Adrenal gland (tissue), 12 donors: ENCODE results near the gene FOSL2. TPM values are rescaled to one million over a fixed set of nuclear protein-coding genes. Genes with fewer than 3 reads are reported as not detected.
A peak's percentile ranks its signal among the peaks of the same experiment; 100 is the strongest.

Source experiments
- DNase-seq, 7 donors: peaks; one replicate each; pipeline ENCODE4 v3.0.0-alpha.2; 2019 to 2020
- H3K27ac ChIP-seq, 5 donors: fragments of 200-600 bp; sonication (generic) in 4 of 5; 1 replicate in 3 of 5; 2 replicates in 2 of 5; pipeline versions ENCODE4 v1.5.1 to v1.8.0; 2016 to 2020; ENCODE audit warnings: mild to moderate bottlenecking in 1 of 5
- H3K27me3 ChIP-seq: fragments of 200-600 bp; 2 replicates; pipeline ENCODE4 v1.8.0; 2021
- H3K36me3 ChIP-seq, 2 donors: fragments of 200-600 bp; replicated peaks in 1 of 2; 1 replicate in 1 of 2; 2 replicates in 1 of 2; pipeline versions ENCODE4 v1.5.1 to v1.8.0; 2018 to 2022
- H3K4me1 ChIP-seq, 2 donors: fragments of 200-600 bp; replicated peaks in 1 of 2; 1 replicate in 1 of 2; 2 replicates in 1 of 2; pipeline versions ENCODE4 v1.5.1 to v1.8.0; 2018 to 2021
- H3K4me3 ChIP-seq, 4 donors: fragments of 200-600 bp; sonication (generic) in 3 of 4; one replicate each; pipeline ENCODE4 v1.5.1; 2016 to 2018
- H3K9me3 ChIP-seq, 3 donors: fragments of 200-600 bp; sonication (generic) in 1 of 3; replicated peaks in 1 of 3; 1 replicate in 2 of 3; 2 replicates in 1 of 3; pipeline versions ENCODE4 v1.5.1 to v1.8.0; 2016 to 2021
- POLR2A ChIP-seq, 2 donors: fragments of 450-650 bp; IDR thresholded peaks; one replicate each; pipeline ENCODE4 v1.6.1; 2017; ENCODE audit warnings: antibody characterized with exemption in 2 of 2, mild to moderate bottlenecking in 2 of 2, moderate library complexity in 1 of 2
- WGBS, 4 donors: extraction: QIAGEN DNeasy Blood & Tissue Kit in 2 of 4; methylation state at CpG; one replicate each; pipeline versions ENCODE4 v1.1.5 to v1.1.7; 2013 to 2017; 5-methylcytosine and 5-hydroxymethylcytosine counted together
- intact Hi-C, 2 donors: fragments of 100-400 bp; cut with DNase I; formaldehyde crosslinking; loops; one replicate each; pipeline versions ENCODE4 v1.14.1 to v1.15.0; 2022 to 2023
- polyA plus RNA-seq, 3 donors: library from polyadenylated mRNA; stranded (reverse); fragments of 200-250 nt in 2 of 3; fragments of 350-450 nt in 1 of 3; fragmentation: Illumina TruSeq in 1 of 3; extraction: RNeasy Lipid Tissue Mini Kit (QIAGEN cat#74804) in 1 of 3; gene quantifications; one replicate each; pipeline ENCODE4 v1.2.3, GENCODE V29; 2013 to 2014
- total RNA-seq, 9 donors: library from RNA; depleted of rRNA in 4 of 9; stranded (reverse); fragments of >200 nt in 4 of 9; fragments of 120-200 nt in 1 of 9; fragmentation: NEBNext Ultra II Directional in 1 of 9; extraction: Animal tissue kit (Norgen Biotek cat#: 25700) in 1 of 9; gene quantifications; one replicate each; pipeline versions ENCODE4 v1.1.0 to v1.2.4, GENCODE V29; 2013 to 2023
- TF ChIP-seq, protein P1 (sequence below), 6 experiments: fragments of 450-650 bp in 4 of 6; fragments of 200-600 bp in 2 of 6; sonication (generic) in 1 of 6; IDR thresholded peaks; 1 replicate in 5 of 6; 2 replicates in 1 of 6; pipeline versions ENCODE4 v1.5.1 to v1.8.0; 2016 to 2021; ENCODE audit warnings: antibody characterized with exemption in 6 of 6, mild to moderate bottlenecking in 2 of 6, moderate library complexity in 1 of 6
- donor health status: healthy with polysubstance abuse.
- donor health status: Bipolar disorder and iron deficiency.
- donor health status: DM: yes; HTN: yes; CAD: no.
- donor health status: DM: no; HTN: no; CAD: no.
- donor health status: DM: no; HTN: no; CAD: no.
- donor health status: DM: yes; HTN: yes; CAD: no.

The FOSL2 gene
- total and polyA plus RNA-seq, 12 donors, result 66.9 to 760 (median 413) TPM

DNA sequence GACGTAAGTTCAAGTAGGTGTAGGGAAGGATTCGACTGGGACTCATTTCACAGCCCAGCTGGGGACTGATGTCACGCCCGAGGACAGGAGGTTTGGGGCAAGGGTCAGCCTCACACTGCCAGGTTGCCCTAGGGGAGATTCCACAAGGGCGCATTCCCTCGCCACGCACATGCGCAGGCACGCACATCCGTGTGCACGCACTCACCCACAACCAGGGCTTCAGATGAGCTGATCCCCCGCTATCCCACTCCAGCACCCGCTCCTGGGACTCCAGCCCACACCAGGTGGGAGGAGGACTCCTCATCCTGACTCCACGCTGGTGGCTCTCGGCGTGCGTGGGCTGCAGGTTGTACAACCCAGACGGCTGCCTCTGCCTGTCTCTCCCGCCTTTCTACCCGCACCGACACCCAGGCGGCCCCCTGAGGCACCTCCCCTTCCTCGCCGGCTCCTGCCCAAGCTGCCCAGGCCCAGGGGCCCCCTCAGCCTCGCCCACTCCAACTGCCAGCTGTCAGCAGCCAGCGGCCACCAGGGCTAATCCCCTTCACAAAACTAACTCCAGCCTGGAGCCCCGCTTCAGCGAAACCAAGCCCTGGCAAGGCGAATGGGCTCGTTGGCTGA, 47.8 kb upstream of the FOSL2 start:
- no peaks in the 10 kb centered on the region for H3K27me3 ChIP-seq
- intact Hi-C loops, result no loop called here
- DNase-seq, result no peak
- H3K27ac ChIP-seq, result no peak overlapping the region
- WGBS, 4 donors, result 90 to 95% (median 94%) methylated on average over 28 to 30 of the region's 30 CpGs
- H3K36me3 ChIP-seq, result no peaks in the 10 kb centered on the region
- TF ChIP-seq POLR2A (IDR thresholded peaks at IDR 0.05), result no peak
- TF ChIP-seq, protein P1, sequence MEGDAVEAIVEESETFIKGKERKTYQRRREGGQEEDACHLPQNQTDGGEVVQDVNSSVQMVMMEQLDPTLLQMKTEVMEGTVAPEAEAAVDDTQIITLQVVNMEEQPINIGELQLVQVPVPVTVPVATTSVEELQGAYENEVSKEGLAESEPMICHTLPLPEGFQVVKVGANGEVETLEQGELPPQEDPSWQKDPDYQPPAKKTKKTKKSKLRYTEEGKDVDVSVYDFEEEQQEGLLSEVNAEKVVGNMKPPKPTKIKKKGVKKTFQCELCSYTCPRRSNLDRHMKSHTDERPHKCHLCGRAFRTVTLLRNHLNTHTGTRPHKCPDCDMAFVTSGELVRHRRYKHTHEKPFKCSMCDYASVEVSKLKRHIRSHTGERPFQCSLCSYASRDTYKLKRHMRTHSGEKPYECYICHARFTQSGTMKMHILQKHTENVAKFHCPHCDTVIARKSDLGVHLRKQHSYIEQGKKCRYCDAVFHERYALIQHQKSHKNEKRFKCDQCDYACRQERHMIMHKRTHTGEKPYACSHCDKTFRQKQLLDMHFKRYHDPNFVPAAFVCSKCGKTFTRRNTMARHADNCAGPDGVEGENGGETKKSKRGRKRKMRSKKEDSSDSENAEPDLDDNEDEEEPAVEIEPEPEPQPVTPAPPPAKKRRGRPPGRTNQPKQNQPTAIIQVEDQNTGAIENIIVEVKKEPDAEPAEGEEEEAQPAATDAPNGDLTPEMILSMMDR (IDR thresholded peaks at IDR 0.05), result no peak
- H3K4me3 ChIP-seq, result no peak overlapping the region
- H3K4me1 ChIP-seq, result peaks cover 8 to 37% of the 10 kb centered on the region in 2 donors
- H3K9me3 ChIP-seq, result no peaks in the 10 kb centered on the region

GRCh38 chr2:28345619-28346018, 47.0 kb upstream of the FOSL2 start:
- Histone ChIP-seq H3K4me3 (no peak overlapping the region), H3K4me1 (peaks cover 8 to 36% of the 10 kb centered on the region in 2 donors), H3K9me3 (no peaks in the 10 kb centered on the region), H3K36me3 (no peaks in the 10 kb centered on the region), H3K27me3 (no peaks in the 10 kb centered on the region), H3K27ac (no peak overlapping the region)
- intact Hi-C loops, result no loop called here
- WGBS, 4 donors, result 51 to 79% (median 68%) methylated on average over 8 of the region's 8 CpGs
- TF ChIP-seq POLR2A (IDR thresholded peaks at IDR 0.05), result no peak
- peak in 1 of 7 donors; percentile 31 for DNase-seq

GRCh38 chr2:28346587-28346986, 46.1 kb upstream of the FOSL2 start:
- no peaks in the 10 kb centered on the region for H3K36me3 ChIP-seq
- no peaks in the 10 kb centered on the region for H3K27me3 ChIP-seq
- TF ChIP-seq POLR2A (IDR thresholded peaks at IDR 0.05), result no peak
- TF ChIP-seq, protein P1 (IDR thresholded peaks at IDR 0.05), result no peak
- no peaks in the 10 kb centered on the region for H3K9me3 ChIP-seq
- DNase-seq, result no peak
- WGBS, 4 donors, result 71 to 86% (median 81%) methylated on average over 4 to 6 of the region's 6 CpGs; no CpG with 5 or more reads in 1 of the 4 donors
- no peak overlapping the region for H3K27ac ChIP-seq
- H3K4me3 ChIP-seq, result no peak overlapping the region
- H3K4me1 ChIP-seq, result peaks cover 8 to 27% of the 10 kb centered on the region in 2 donors
- intact Hi-C loops, result no loop called here

DNA sequence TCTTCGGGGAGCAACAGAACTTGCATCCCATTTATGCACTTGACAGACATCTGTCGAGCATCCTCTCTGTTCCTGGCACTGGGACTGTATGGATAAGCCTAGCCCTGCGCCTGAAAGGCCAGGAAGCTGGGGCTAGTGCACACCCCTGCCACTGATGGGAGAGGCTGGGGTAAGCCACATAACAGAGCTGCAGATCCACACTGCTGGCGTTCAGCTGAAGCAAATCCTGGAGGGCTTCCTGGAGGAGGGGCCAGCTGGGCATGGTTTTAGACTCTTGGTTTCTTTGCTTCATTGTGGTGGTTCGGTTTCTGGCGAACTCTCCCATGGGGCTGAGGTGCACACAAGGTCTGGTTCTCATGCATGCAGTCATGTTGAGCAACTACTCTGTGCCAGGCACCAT, 45.5 kb upstream of the FOSL2 start:
- intact Hi-C loops, result no loop called here
- Histone ChIP-seq H3K4me3 (no peak overlapping the region), H3K27ac (no peak overlapping the region), H3K9me3 (no peaks in the 10 kb centered on the region), H3K27me3 (no peaks in the 10 kb centered on the region), H3K4me1 (peaks cover 8 to 21% of the 10 kb centered on the region in 2 donors), H3K36me3 (no peaks in the 10 kb centered on the region)
- WGBS, 4 donors, result 95 to 100% (median 96%) methylated on average over 6 of the region's 6 CpGs
- no peak for DNase-seq
- TF ChIP-seq, protein P1 (IDR thresholded peaks at IDR 0.05), result no peak
- TF ChIP-seq POLR2A (IDR thresholded peaks at IDR 0.05), result no peak

- DNase-seq, result peak in 1 of 7 donors; percentile 51
- Histone ChIP-seq H3K27me3 (no peaks in the 10 kb centered on the region), H3K4me3 (peak overlapping the region in 1 of 4 donors; percentile 26), H3K27ac (peak overlapping the region in 2 of 5 donors; percentile 37 to 72), H3K4me1 (peaks cover 8 to 20% of the 10 kb centered on the region in 2 donors), H3K9me3 (no peaks in the 10 kb centered on the region), H3K36me3 (no peaks in the 10 kb centered on the region)
- 46 to 74% (median 55%) methylated on average over 6 to 9 of the region's 9 CpGs for WGBS, 4 donors
- no peak for TF ChIP-seq POLR2A (IDR thresholded peaks at IDR 0.05)
- TF ChIP-seq, protein P1 (IDR thresholded peaks at IDR 0.05), result no peak
- intact Hi-C loops, result no loop called here
These were observed 45.1 kb upstream of the FOSL2 start for GRCh38 chr2:28347596-28347995.
